DND-41 (cell line): Measurements from ENCODE around the gene MCL1.

Experiments
- CTCF ChIP-seq: IDR thresholded peaks from 2 replicates; pipeline ENCODE4 v1.5.1; 2012; ENCODE audit warnings: borderline replicate concordance, low read length, moderate library complexity, mild to moderate bottlenecking; ENCODE audit not compliant: poor library complexity, severe bottlenecking; ENCODE audit errors: extremely low read depth
- EZH2 ChIP-seq: IDR thresholded peaks from 3 replicates; pipeline ENCODE4 v1.6.1; 2012; ENCODE audit warnings: borderline replicate concordance, low read depth, mild to moderate bottlenecking, moderate library complexity, low read length, inconsistent platforms; ENCODE audit not compliant: severe bottlenecking

DNA sequence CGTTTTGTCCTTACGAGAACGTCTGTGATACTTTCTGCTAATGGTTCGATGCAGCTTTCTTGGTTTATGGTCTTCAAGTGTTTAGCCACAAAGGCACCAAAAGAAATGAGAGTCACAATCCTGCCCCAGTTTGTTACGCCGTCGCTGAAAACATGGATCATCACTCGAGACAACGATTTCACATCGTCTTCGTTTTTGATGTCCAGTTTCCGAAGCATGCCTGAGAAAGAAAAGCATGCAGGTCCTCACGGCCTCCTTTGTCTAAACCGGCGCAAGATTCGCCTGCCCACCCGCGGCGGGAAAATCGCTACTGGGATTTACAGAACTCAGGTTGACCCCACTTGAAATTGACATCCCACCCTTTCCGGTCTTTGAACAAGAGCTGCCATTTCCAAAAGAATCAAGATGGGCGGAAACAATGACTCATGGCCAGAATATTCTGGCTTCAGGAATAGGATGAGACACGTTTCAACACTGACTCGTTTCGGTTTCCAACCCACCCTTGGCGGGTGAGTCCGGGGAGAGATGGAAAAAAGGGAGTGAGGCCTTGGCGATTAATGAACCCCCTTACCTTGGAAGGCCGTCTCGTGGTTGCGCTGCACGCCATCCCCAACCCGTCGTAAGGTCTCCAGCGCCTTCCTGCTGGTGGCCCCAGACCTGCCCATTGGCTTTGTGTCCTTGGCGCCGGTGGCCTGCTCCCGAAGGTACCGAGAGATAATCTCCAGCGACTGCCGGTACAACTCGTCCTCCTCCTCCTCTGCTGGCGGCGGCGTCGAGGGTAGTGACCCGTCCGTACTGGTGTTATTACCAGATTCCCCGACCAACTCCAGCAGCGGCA is 919 bp downstream of the MCL1 start:
- TF ChIP-seq CTCF: no peak
- no peak for TF ChIP-seq EZH2
